K562 (cell line): ENCODE measurements around the gene ZBTB9. TPM values are rescaled to one million over a fixed set of nuclear protein-coding genes. Genes with fewer than 3 reads are reported as not detected.

Source experiments
- HNRNPUL1 ChIP-seq: fragments of 200-400 bp; formaldehyde crosslinking; IDR thresholded peaks from 2 replicates; pipeline ENCODE4 v1.6.1; 2017; ENCODE audit warnings: low read length
- RBM34 ChIP-seq: fragments of 200-400 bp; formaldehyde crosslinking; IDR thresholded peaks from 2 replicates; pipeline ENCODE4 v1.6.1; 2018; ENCODE audit warnings: low read length, borderline replicate concordance; ENCODE audit not compliant: insufficient read depth
- REST ChIP-seq, 2 experiments: fragments of 450-650 bp; formaldehyde crosslinking in 1 of 2; IDR thresholded peaks; 2 replicates each; pipeline versions ENCODE4 v1.4.0 to v1.6.1; 2014 to 2020; ENCODE audit warnings: mild to moderate bottlenecking in 2 of 2, borderline replicate concordance in 1 of 2, low read depth in 1 of 2
- TBP ChIP-seq: optimal IDR thresholded peaks from 2 replicates; pipeline ENCODE3; 2011; ENCODE audit warnings: low read depth, low read length, improper control_type of control experiment
- ZBTB11 ChIP-seq, 3 experiments: fragments of 200-800 bp in 1 of 3; fragments of 250-450 bp in 1 of 3; fragments of 450-650 bp in 1 of 3; sonication (Bioruptor Pico) in 1 of 3; sonication (Bioruptor generic) in 1 of 3; formaldehyde crosslinking in 1 of 3; IDR thresholded peaks; 2 replicates each; pipeline versions ENCODE4 v1.6.1 to v1.8.0; 2016 to 2022; ENCODE audit warnings: mild to moderate bottlenecking in 2 of 3, missing genetic modification characterization in 2 of 3, missing compliant biosample characterization in 1 of 3, moderate library complexity in 1 of 3
- ZNF785 ChIP-seq: fragments of 250-450 bp; sonication (Bioruptor Pico); IDR thresholded peaks from 2 replicates; pipeline ENCODE4 v1.4.0; 2020; ENCODE audit warnings: mild to moderate bottlenecking
- ZNF830 ChIP-seq: fragments of 250-450 bp; sonication (Bioruptor Pico); IDR thresholded peaks from 2 replicates; pipeline ENCODE4 v1.5.0; 2021; ENCODE audit warnings: mild to moderate bottlenecking
- polyA plus RNA-seq, 8 experiments: library from polyadenylated mRNA; depleted of rRNA in 4 of 8; stranded (reverse) in 5 of 8; unstranded in 3 of 8; fragments of >200 nt; fragmentation: Nextera tagmentation in 2 of 8; fragmentation: Illumina TruSeq in 1 of 8; extraction: Ambion mirVana in 2 of 8; extraction: Trizol in 1 of 8; gene quantifications; 2 replicates each; pipeline versions ENCODE4 v1.2.1 to v1.2.3, GENCODE V29; 2011 to 2014; ENCODE audit warnings: inconsistent platforms in 1 of 8, missing spikeins in 1 of 8
- total RNA-seq, 7 experiments: library from RNA; depleted of rRNA in 6 of 7; stranded (reverse); fragments of >200 nt in 6 of 7; fragmentation: Illumina TruSeq in 2 of 7; extraction: Trizol in 2 of 7; gene quantifications; 2 replicates each; pipeline versions ENCODE4 v1.2.1 to v1.2.3, GENCODE V29; 2011 to 2021; ENCODE audit warnings: low replicate concordance in 1 of 7

The ZBTB9 gene
- total and polyA plus RNA-seq, 9 of the 15 experiments (the other 6 are each of a cell fraction or from before 2014, with no cell fraction given), result 1.9 to 19.5 (median 10.4) TPM

- TF ChIP-seq REST (IDR thresholded peaks at IDR 0.05; ENCODE audit: borderline replicate concordance) (no peak), REST (CRISPR knock-in tag; IDR thresholded peaks at IDR 0.05; ENCODE audit: low read depth) (no peak), ZBTB11 (CRISPR knock-in tag; IDR thresholded peaks at IDR 0.05) (no peak), TBP (no peak), HNRNPUL1 (no peak), ZNF830 (no peak), ZNF785 (no peak), RBM34 (no peak)
Observed at GRCh38 chr6:33432546-33432945, 21.8 kb upstream of the ZBTB9 start (continued).
